Calu3 (cell line): ENCODE data around the gene OR5B21. TPM values are rescaled to one million over a fixed set of nuclear protein-coding genes. Genes with fewer than 3 reads are reported as not detected.

Experiments used
- BruUV-seq: library from RNA; stranded (reverse); fragments of 400-500 nt; replicated peaks from 2 replicates; lab custom pipeline; 2021; lab: Mats Ljungman, UMichigan
- CTCF ChIA-PET: fragments of 300-600 bp; sonication (Branson Sonifier 250); formaldehyde crosslinking; loops from one replicate; lab custom pipeline; 2022; ENCODE audit warnings: antibody characterized with exemption; lab: Charles Lee
- DNase-seq: peaks from one replicate; pipeline ENCODE4 v3.0.0; 2022
- H3K27ac Mint-ChIP-seq: one replicate; pipeline ENCODE4 v1.8.0; 2022; ENCODE audit warnings: mixed read lengths; ENCODE audit not compliant: unreplicated experiment
- H3K27me3 Mint-ChIP-seq: one replicate; pipeline ENCODE4 v1.8.0; 2022; ENCODE audit warnings: mixed read lengths; ENCODE audit not compliant: unreplicated experiment
- H3K36me3 Mint-ChIP-seq: one replicate; pipeline ENCODE4 v1.8.0; 2022; ENCODE audit warnings: mild to moderate bottlenecking, moderate library complexity, mixed read lengths; ENCODE audit not compliant: insufficient read depth, unreplicated experiment
- H3K4me1 Mint-ChIP-seq: one replicate; pipeline ENCODE4 v1.8.0; 2022; ENCODE audit warnings: mild to moderate bottlenecking, low read depth, mixed read lengths; ENCODE audit not compliant: unreplicated experiment
- H3K4me3 Mint-ChIP-seq: one replicate; pipeline ENCODE4 v1.8.0; 2022; ENCODE audit warnings: mild to moderate bottlenecking, low read depth, moderate library complexity, mixed read lengths; ENCODE audit not compliant: unreplicated experiment
- H3K9me3 Mint-ChIP-seq: one replicate; pipeline ENCODE4 v1.8.0; 2022; ENCODE audit warnings: low read depth, mixed read lengths; ENCODE audit not compliant: unreplicated experiment
- CTCF ChIP-seq: fragments of 200-600 bp; IDR thresholded peaks from one replicate; pipeline ENCODE4 v1.8.0; 2022; ENCODE audit warnings: antibody characterized with exemption; ENCODE audit not compliant: unreplicated experiment
- intact Hi-C: fragments of 100-400 bp; cut with micrococcal nuclease; formaldehyde crosslinking; loops from one replicate; pipeline ENCODE4 v1.10.0; 2022; ENCODE audit not compliant: unreplicated experiment
- total RNA-seq: library from RNA; stranded (reverse); gene quantifications from 2 replicates; pipeline ENCODE4 v1.2.3, GENCODE V29; 2022

The OR5B21 gene
- total RNA-seq, 1 experiment from 2014 or later = not detected

GRCh38 chr11:58504232-58504631 lies 3.7 kb downstream of the OR5B21 start:
- intact Hi-C loops = no loop called here
- no peak overlapping the region for H3K27ac Mint-ChIP-seq
- TF ChIP-seq CTCF = no peak
- H3K4me1 Mint-ChIP-seq = no peaks in the 10 kb centered on the region
- no TSS peak for BruUV-seq
- H3K4me3 Mint-ChIP-seq = no peak overlapping the region
- CTCF ChIA-PET = interaction anchor here (0.5 kb wide), 1 partner anchor 410 kb away, joined by 3 read pairs; no protein-coding TSS in a partner anchor
- H3K27me3 Mint-ChIP-seq = no peaks in the 10 kb centered on the region
- no peak for DNase-seq
- no peaks in the 10 kb centered on the region for H3K9me3 Mint-ChIP-seq
- H3K36me3 Mint-ChIP-seq = no peaks in the 10 kb centered on the region

GRCh38 chr11:58503361-58503856 lies 4.5 kb downstream of the OR5B21 start:
- no TSS peak for BruUV-seq
- Mint-ChIP-seq H3K27me3 (no peaks in the 10 kb centered on the region), H3K27ac (no peak overlapping the region), H3K36me3 (no peaks in the 10 kb centered on the region), H3K4me1 (no peaks in the 10 kb centered on the region), H3K9me3 (no peaks in the 10 kb centered on the region), H3K4me3 (no peak overlapping the region)
- no peak for DNase-seq
- CTCF ChIA-PET = no interaction called here
- no peak for TF ChIP-seq CTCF
- intact Hi-C loops = no loop called here

DNA sequence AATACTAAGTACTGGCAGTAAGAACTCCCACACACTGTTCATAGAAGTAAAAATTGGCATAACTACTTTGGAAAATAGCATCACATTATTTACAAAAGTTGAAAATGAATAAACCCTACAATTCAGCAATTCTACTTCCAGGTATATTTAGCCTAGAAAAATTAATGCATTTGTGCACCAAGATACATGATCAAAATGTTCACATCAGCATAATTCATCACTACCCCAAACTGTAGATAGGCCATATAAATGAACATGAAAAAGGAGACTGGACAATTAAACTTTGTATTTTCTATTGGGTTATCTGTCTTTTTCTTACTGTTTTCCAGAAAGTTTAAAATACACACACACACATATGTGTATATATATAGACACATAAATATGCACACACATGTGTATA lies 5.9 kb downstream of the OR5B21 start:
- CTCF ChIA-PET = no interaction called here
- H3K9me3 Mint-ChIP-seq = no peaks in the 10 kb centered on the region
- no peak for DNase-seq
- H3K4me1 Mint-ChIP-seq = no peaks in the 10 kb centered on the region
- BruUV-seq = no TSS peak
- no peak for TF ChIP-seq CTCF
- no peaks in the 10 kb centered on the region for H3K36me3 Mint-ChIP-seq
- no peaks in the 10 kb centered on the region for H3K27me3 Mint-ChIP-seq
- no peak overlapping the region for H3K4me3 Mint-ChIP-seq
- H3K27ac Mint-ChIP-seq = no peak overlapping the region
- intact Hi-C loops = no loop called here

DNA sequence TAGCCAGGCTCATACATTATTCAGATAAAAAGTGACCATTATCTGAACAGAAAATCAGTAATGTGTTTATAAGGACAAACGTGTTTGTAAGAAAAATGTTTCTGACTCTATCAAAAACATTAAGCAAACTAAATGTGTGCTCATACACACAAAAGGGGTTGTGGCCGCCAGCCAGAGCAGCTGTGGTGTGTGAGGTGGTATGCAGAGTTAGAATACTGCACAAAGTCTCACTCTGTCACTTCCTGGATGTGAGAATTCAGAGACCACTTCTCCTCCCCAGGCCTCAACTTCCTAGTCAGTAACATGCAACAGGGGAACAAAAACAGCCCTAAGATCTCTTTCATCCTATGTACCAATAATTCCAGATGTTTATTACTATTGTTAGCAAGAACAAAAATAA lies 9.4 kb downstream of the OR5B21 start:
- intact Hi-C loops = loop anchor here (10.0 kb wide), 1 partner anchor 204 kb away; no protein-coding TSS in a partner anchor
- BruUV-seq = no TSS peak
- no peaks in the 10 kb centered on the region for H3K27me3 Mint-ChIP-seq
- DNase-seq = no peak
- TF ChIP-seq CTCF = no peak
- H3K36me3 Mint-ChIP-seq = no peaks in the 10 kb centered on the region
- peaks cover 6% of the 10 kb centered on the region for H3K4me1 Mint-ChIP-seq
- no peaks in the 10 kb centered on the region for H3K9me3 Mint-ChIP-seq
- H3K27ac Mint-ChIP-seq = no peak overlapping the region
- H3K4me3 Mint-ChIP-seq = no peak overlapping the region
- CTCF ChIA-PET = no interaction called here
